Lung microvascular endothelial cell (primary cell): ENCODE data around the gene KIF5C. TPM values are rescaled to one million over a fixed set of nuclear protein-coding genes. Genes with fewer than 3 reads are reported as not detected.

Experiments
- DNase-seq, 2 donors: peaks; one replicate each; pipeline versions ENCODE4 v3.0.0 to v3.0.0-alpha.2; 2010; ENCODE audit warnings: low read depth in 2 of 2
- total RNA-seq: library from RNA; depleted of rRNA; stranded (reverse); fragments of >200 nt; gene quantifications from 2 replicates; pipeline ENCODE4 v1.2.1, GENCODE V29; 2014

Gene KIF5C
- total RNA-seq, 1 donor from 2014 or later: under 0.01 TPM

DNA sequence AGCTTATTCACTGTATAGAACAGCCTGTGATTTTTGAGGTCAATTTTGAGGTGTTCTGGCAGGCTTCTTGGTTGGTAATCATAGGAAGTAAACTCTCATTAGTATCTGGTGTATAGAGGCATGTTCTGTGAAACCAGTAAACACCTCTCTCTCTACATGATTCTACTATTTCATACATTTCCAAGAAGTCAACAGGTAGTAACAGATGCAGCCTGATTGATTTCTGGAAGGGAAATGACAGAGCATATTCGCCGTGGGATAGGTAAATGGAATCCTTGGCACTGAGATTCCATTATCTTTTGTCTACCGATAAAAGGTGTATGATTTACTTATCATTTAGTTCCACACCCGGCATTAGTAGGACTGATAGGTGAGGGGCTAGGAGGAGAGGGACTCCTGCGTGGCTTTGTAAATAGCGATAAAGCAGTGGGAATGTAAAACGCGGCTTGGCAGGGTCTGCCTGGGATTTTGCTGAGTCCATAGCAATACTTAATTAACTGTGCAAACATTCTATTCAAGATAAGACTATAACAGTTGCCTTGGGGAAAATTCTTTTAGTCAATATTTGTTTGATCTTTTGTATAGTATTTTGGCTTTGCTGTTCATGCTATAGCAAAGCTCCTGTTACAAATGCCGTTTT is 195.8 kb downstream of the KIF5C start:
- no peak for DNase-seq

DNA sequence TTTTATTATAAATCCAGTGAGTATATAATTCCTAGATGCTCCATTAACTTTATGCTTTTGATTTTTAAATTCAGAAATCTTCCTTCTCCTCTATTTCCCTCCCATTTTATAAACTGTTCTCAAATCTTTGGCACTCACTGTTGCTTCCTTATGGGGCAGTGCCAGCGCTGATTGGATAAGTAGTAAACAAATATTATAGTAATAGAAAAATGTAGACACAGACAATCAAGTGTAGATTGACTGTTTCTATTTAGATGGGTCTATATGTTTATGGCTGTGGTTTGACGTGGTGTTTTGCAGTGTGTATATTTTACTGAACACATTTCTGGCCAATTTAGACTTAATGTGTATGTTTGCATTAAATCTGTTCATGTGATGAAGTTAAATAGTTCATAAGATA is 200.1 kb downstream of the KIF5C start:
- DNase-seq: no peak

- DNase-seq: no peak
Measured at GRCh38 chr2:149075853-149076252, 200.8 kb downstream of the KIF5C start.

Other genes starting within 250 kb of the KIF5C start
- 11.6 and 19.0 TPM in 2 replicates for gene EPC2, start 230.5 kb upstream of the KIF5C start, total RNA-seq
- not detected in 2 replicates for gene LYPD6B, start 163.5 kb downstream of the KIF5C start, total RNA-seq